Cardiac muscle cell (in vitro differentiated cells and primary cell): ENCODE results near the gene MTFP1. TPM values are rescaled to one million over a fixed set of nuclear protein-coding genes. Genes with fewer than 3 reads are reported as not detected.

Source experiments
- DNase-seq, 2 donors: peaks; one replicate each; pipeline versions ENCODE4 v3.0.0 to v3.0.0-alpha.2; 2010 to 2017; ENCODE audit warnings: low read depth in 1 of 2, low spot score in 1 of 2
- H3K27ac ChIP-seq: fragments of 200-600 bp; sonication (generic); 2 replicates; pipeline ENCODE4 v1.5.1; 2016
- H3K27me3 ChIP-seq: fragments of 200-600 bp; sonication (generic); 2 replicates; pipeline ENCODE4 v1.6.0; 2016; ENCODE audit warnings: control low read depth
- H3K36me3 ChIP-seq: fragments of 200-600 bp; sonication (generic); 2 replicates; pipeline ENCODE4 v1.5.1; 2016; ENCODE audit warnings: control low read depth
- H3K4me1 ChIP-seq: fragments of 200-600 bp; sonication (generic); 2 replicates; pipeline ENCODE4 v1.8.1; 2017; ENCODE audit warnings: low read depth, mild to moderate bottlenecking, mixed run types
- H3K4me3 ChIP-seq: fragments of 200-600 bp; sonication (generic); 2 replicates; pipeline ENCODE4 v1.5.1; 2016; ENCODE audit warnings: mild to moderate bottlenecking
- H3K9me3 ChIP-seq: fragments of 200-600 bp; sonication (generic); 2 replicates; pipeline ENCODE4 v1.5.1; 2017; ENCODE audit warnings: low read depth, mild to moderate bottlenecking, control low read depth
- polyA plus RNA-seq: library from polyadenylated mRNA; unstranded; fragments of >200 nt; fragmentation: Nextera tagmentation; extraction: Ambion mirVana; gene quantifications from 2 replicates; pipeline ENCODE4 v1.2.1, GENCODE V29; 2016
- total RNA-seq: library from RNA; depleted of rRNA; stranded (reverse); fragments of >200 nt; gene quantifications from 2 replicates; pipeline ENCODE4 v1.2.3, GENCODE V29; 2016
- TF ChIP-seq, protein P1 (sequence below): IDR thresholded peaks from 2 replicates; pipeline ENCODE4 v1.5.1; 2012; ENCODE audit warnings: low read depth, mild to moderate bottlenecking, low read length

MTFP1 gene
- total and polyA plus RNA-seq, 2 experiments from 2014 or later, result 39.3 to 100.0 TPM

DNA sequence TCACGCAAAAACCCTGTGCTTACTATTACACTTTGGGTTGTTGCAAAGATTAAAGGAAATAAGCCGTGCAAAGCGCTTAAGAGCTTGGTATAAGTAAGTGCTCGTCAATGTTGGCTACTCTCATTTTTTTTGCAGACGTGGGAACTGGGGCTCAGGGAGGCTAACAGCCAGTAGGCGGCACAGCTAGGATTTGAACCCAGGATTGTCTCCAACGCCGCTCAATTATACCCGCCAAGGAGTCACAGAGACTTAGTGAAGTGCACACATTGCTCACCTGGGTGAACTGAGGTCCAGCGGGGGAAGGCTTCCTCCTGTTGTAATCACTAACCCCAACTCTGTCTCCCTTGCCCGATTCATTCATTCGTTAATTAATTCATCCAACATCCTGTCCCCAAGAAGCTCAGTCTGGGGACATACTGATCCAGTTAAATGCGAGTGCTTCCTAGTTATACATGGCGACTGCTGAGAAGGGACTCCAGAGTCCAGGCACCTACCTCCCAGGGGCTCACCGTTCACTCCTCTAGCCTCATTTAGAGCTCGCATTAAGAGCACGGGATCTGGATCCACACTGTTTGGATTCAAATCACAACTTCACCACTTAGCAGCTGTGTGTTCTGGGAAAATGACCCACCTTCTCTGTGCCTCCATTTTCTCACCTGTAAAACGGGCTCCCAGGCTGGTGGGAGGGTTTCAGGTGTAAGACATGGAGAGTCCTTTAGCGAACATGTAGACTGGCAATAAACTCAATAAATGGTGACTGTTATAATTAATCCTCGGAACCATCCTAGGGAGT, 838 bp upstream of the MTFP1 start:
- H3K9me3 ChIP-seq, result no peaks in the 10 kb centered on the region
- H3K36me3 ChIP-seq, result peaks cover 4% of the 10 kb centered on the region
- peak overlapping the region; percentile 58 for H3K4me3 ChIP-seq
- no peaks in the 10 kb centered on the region for H3K27me3 ChIP-seq
- H3K4me1 ChIP-seq, result peaks cover 20% of the 10 kb centered on the region
- TF ChIP-seq, protein P1, sequence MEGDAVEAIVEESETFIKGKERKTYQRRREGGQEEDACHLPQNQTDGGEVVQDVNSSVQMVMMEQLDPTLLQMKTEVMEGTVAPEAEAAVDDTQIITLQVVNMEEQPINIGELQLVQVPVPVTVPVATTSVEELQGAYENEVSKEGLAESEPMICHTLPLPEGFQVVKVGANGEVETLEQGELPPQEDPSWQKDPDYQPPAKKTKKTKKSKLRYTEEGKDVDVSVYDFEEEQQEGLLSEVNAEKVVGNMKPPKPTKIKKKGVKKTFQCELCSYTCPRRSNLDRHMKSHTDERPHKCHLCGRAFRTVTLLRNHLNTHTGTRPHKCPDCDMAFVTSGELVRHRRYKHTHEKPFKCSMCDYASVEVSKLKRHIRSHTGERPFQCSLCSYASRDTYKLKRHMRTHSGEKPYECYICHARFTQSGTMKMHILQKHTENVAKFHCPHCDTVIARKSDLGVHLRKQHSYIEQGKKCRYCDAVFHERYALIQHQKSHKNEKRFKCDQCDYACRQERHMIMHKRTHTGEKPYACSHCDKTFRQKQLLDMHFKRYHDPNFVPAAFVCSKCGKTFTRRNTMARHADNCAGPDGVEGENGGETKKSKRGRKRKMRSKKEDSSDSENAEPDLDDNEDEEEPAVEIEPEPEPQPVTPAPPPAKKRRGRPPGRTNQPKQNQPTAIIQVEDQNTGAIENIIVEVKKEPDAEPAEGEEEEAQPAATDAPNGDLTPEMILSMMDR, result no peak
- H3K27ac ChIP-seq, result peak overlapping the region; percentile 90
- DNase-seq, result peak in 1 of 2 donors; percentile 23

- peak overlapping the region; percentile 38 for H3K27ac ChIP-seq
- peaks cover 20% of the 10 kb centered on the region for H3K4me1 ChIP-seq
- peaks cover 4% of the 10 kb centered on the region for H3K36me3 ChIP-seq
- peak overlapping the region; percentile 58 for H3K4me3 ChIP-seq
- no peaks in the 10 kb centered on the region for H3K27me3 ChIP-seq
- no peak for DNase-seq
- no peaks in the 10 kb centered on the region for H3K9me3 ChIP-seq
- TF ChIP-seq, protein P1, result no peak
Measured at GRCh38 chr22:30425327-30425615, 297 bp upstream of the MTFP1 start.

DNA sequence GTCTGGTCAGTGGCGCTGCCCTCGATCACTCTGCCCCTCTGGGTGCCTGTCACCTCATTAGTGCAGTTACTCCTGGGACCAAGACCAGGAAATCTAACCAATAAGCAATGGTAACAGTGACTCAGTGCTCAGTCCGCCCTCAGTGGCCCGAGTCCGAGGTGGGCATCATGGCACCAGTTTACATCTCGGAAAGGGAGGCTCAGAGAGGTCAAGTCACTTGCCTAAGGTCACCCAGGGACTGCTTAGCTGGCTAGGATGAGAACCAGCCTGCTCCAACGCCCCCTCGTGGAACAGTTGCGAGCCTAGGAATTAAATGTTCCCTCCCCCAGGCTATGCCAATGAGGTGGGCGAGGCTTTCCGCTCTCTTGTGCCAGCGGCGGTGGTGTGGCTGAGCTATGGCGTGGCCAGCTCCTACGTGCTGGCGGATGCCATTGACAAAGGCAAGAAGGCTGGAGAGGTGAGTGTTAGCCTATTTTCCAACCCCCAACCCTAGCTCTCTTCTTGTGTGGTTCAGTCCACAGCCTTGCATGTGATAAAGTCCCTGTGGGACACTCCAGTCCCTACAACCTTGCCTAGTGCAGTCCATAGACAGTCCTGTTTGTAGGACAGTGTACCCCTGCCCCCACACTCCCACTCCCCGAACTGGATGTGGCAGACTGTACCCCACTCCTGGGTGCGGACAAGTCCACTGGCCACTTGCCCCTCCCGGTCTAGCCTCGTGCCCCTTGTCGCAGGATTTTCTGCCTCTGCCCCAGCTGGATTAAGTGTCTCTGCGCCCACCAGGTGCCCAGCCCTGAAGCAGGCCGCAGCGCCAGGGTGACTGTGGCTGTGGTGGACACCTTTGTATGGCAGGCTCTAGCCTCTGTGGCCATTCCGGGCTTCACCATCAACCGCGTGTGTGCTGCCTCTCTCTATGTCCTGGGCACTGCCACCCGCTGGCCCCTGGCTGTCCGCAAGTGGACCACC, 1.1 kb downstream of the MTFP1 start:
- H3K4me1 ChIP-seq, result peaks cover 11% of the 10 kb centered on the region
- H3K27ac ChIP-seq, result no peak overlapping the region
- H3K27me3 ChIP-seq, result no peaks in the 10 kb centered on the region
- TF ChIP-seq, protein P1, result peak; percentile 73
- peaks cover 4% of the 10 kb centered on the region for H3K36me3 ChIP-seq
- H3K4me3 ChIP-seq, result peak overlapping the region; percentile 58
- H3K9me3 ChIP-seq, result no peaks in the 10 kb centered on the region
- DNase-seq, result peak; percentile 72 to 78

- Histone ChIP-seq H3K9me3 (no peaks in the 10 kb centered on the region), H3K4me1 (no peaks in the 10 kb centered on the region), H3K27me3 (no peaks in the 10 kb centered on the region), H3K36me3 (peaks cover 4% of the 10 kb centered on the region), H3K4me3 (no peak overlapping the region), H3K27ac (no peak overlapping the region)
- DNase-seq, result no peak
- TF ChIP-seq, protein P1, result no peak
Measured at GRCh38 chr22:30427871-30428270, 2.3 kb downstream of the MTFP1 start.

- Histone ChIP-seq H3K4me3 (no peak overlapping the region), H3K27me3 (no peaks in the 10 kb centered on the region), H3K9me3 (no peaks in the 10 kb centered on the region), H3K36me3 (peaks cover 4% of the 10 kb centered on the region), H3K4me1 (no peaks in the 10 kb centered on the region), H3K27ac (no peak overlapping the region)
- no peak for DNase-seq
- TF ChIP-seq, protein P1, result no peak
Measured at GRCh38 chr22:30429887-30430286, 4.3 kb downstream of the MTFP1 start.
